ENCODE data around the gene CIART.

DNA sequence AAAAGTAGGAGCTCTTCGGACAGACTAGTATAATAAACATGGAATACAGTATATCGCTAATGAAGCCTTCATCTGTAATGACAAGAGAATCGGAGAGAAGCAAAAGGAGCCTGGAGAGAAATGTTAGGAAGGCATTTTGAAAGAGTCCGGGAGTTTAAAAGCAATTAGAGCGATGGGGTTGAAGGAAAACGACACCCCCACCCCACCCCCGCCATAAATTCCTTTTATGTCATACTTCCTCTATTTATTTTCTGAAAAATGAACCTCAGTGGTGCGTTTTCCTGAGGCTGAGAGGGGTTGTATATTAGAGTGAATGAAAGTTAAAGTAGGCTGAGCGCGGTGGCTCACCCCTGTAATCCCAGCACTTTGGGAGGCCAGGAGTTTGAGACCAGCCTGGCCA is 12.9 kb upstream of the CIART start:
- TF ChIP-seq POLR2A (IDR thresholded peaks at IDR 0.05; ENCODE audit: low read depth, low read length) (no peak), POLR2AphosphoS5 (IDR thresholded peaks at IDR 0.05; ENCODE audit: low read depth, low read length) (no peak), TAF1 (IDR thresholded peaks at IDR 0.05; ENCODE audit: borderline replicate concordance, low read depth, low read length) (no peak)

All from GM12892 (cell line).